Endothelial cell of umbilical vein (primary cell): ENCODE results near the gene CCDC106.

Source experiments
- CTCF ChIP-seq, 2 donors: IDR thresholded peaks; 1 replicate in 1 of 2; 2 replicates in 1 of 2; pipeline ENCODE4 v1.5.1; 2011; ENCODE audit warnings: low read length in 2 of 2, mild to moderate bottlenecking in 2 of 2, moderate library complexity in 2 of 2, control low read depth in 1 of 2, inconsistent platforms in 1 of 2, low read depth in 1 of 2; ENCODE audit not compliant: insufficient read depth in 1 of 2; ENCODE audit errors: extremely low read depth in 1 of 2
- EZH2 ChIP-seq: IDR thresholded peaks from 2 replicates; pipeline ENCODE4 v1.6.1; 2012; ENCODE audit warnings: borderline replicate concordance, low read depth, mild to moderate bottlenecking, moderate library complexity, low read length, inconsistent platforms; ENCODE audit not compliant: severe bottlenecking
- GATA2 ChIP-seq: IDR thresholded peaks from 2 replicates; pipeline ENCODE4 v1.7.0; 2011; ENCODE audit warnings: low read depth, mild to moderate bottlenecking, moderate library complexity, mixed read lengths, low read length; ENCODE audit not compliant: insufficient read length, insufficient read depth
- JUN ChIP-seq: IDR thresholded peaks from 2 replicates; pipeline ENCODE4 v1.6.1; 2011; ENCODE audit warnings: borderline replicate concordance, low read depth; ENCODE audit not compliant: insufficient read length, insufficient read depth
- MYC ChIP-seq: IDR thresholded peaks from one replicate; pipeline ENCODE4 v1.6.1; 2011; ENCODE audit warnings: mild to moderate bottlenecking, low read depth, low read length
- POLR2A ChIP-seq: IDR thresholded peaks from 2 replicates; pipeline ENCODE4 v1.6.1; 2012; ENCODE audit warnings: low read depth, mild to moderate bottlenecking, control low read depth, low read length
- POLR2AphosphoS5 ChIP-seq: IDR thresholded peaks from 2 replicates; pipeline ENCODE4 v1.6.1; 2012; ENCODE audit warnings: low read depth, mild to moderate bottlenecking, control low read depth, low read length, moderate library complexity; ENCODE audit not compliant: insufficient read depth

- TF ChIP-seq CTCF (IDR thresholded peaks at IDR 0.05; ENCODE audit: extremely low read depth in 1 of 2, insufficient read depth in 1 of 2, low read depth in 1 of 2, low read length in 2 of 2) (no peak), JUN (no peak), POLR2A (no peak), EZH2 (no peak), MYC (no peak), POLR2AphosphoS5 (no peak), GATA2 (no peak)
These were observed 28.7 kb upstream of the CCDC106 start for GRCh38 chr19:55619286-55619685.
